Frontal cortex (tissue), 4 donors: ENCODE results near the gene ETS1. TPM values are rescaled to one million over a fixed set of nuclear protein-coding genes. Genes with fewer than 3 reads are reported as not detected.

Experiments used
- DNase-seq, 2 donors: peaks; one replicate each; pipeline ENCODE4 v3.0.0; 2012; ENCODE audit warnings: low spot score in 2 of 2
- FAIRE-seq: peaks from 2 replicates; lab custom pipeline; 2012; peaks lifted over from hg19 to GRCh38; lab: Jason Lieb, UNC
- total RNA-seq: library from RNA; depleted of rRNA; stranded (reverse); fragments of >200 nt; gene quantifications from one replicate; pipeline ENCODE4 v1.2.3, GENCODE V29; 2014
- donor health status: control.
- donor health status: control.
- donor health status: control.

The ETS1 gene
- total RNA-seq, 1 donor from 2014 or later, result 9.8 TPM

DNA sequence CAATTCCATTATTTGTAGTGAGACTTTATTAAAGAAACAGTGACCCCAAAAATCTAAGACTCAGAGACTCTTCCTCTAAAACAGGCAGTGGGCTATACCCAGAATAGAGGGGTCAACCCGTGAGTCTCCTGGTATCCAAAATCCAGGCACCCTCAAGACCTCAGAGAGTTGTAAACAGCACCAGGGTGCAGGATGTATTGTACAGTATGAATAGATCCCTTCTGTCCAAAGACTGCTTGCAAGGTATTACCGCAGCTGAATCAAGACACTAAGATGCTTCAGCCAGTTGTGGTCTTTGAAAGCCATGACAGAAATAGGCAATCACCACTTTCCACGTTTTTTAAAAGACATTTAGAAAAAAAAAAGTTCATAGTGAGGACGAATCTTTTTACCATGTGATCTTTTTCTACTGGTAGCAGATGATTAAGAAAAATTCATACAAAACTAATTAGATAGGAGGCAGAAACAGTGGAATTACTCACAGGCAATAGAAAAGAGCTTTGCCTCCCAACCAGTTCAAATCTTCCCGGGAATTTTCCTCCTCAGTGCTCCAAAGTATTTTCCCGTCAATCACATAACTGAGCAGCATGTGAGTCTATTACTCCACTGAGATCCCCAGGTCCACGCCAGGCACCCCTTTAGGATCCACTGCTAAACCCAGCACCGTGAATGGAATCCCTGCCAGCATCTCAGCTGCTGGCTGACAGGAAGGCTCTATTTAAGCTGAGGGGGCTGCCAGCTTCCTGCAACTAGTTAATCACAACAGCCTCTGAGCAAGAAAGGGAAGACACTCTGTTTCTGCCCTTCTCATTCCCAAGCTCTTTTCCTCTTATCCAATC, 113.1 kb downstream of the ETS1 start:
- DNase-seq (no peak), FAIRE-seq (no peak)

DNA sequence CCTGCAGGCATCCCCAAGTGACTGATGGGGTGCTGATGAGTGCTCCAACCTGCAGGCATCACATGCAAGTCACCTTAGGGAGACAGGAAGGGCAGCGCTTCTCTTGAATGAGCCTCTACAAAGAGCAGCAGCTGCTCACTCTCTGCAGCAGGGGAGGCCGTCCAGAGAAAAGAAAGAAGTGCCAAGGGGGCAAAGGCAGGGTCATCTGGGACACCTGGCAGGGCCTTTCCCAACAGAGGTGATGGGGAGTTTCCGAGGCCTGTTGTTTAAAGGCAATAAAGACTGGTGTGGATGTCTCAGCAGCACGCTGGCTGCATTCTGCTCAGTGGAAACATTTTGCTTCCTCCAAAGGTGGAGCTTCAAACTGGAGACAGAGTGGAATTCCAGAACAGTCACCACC, 113.7 kb downstream of the ETS1 start:
- no peak for FAIRE-seq
- DNase-seq, result no peak

DNA sequence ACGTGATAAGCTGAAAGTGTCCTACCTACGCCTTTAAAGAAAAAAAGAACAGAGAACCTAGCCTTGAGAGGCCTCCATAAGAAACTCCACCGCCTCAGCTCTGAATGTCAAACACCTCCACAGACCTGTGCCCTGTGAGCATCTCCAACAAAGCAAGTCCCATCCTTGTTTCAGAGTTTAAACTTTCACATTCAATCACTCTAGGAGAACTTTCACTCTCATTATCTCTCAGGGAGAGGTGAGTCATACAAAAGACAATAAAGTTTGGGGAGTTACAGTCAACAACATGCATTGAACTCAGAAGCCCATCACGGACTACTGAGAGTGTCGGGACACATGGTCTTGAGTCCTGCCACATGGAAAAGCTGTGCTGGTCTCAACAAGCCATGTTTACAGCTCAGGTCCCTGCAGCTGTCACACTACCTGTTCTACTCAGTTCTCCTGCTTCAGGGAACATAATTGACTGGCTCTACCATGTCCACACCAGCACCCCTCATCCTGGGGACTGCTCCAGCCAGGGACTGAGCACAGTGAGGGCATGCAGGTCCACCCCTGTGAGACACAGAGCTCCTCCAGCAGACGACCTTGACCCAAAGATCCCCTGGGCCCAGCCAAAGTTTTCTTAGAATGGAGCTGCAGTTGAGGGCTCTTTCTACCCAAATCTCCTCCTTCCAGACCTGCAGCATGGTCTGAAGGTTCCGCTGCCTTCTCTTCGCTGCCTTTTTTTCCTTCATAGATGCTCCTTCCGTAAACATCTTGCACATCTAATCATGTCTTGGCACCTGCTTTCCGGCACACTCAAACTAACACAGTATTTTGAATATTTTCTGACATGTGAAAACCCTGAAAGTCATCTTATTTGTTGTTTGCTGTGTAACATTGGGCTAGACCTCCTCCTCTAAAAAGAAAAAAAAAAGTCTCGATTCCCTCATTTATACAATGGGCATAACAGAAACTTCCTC, 114.9 kb downstream of the ETS1 start:
- no peak for DNase-seq
- FAIRE-seq, result no peak

DNA sequence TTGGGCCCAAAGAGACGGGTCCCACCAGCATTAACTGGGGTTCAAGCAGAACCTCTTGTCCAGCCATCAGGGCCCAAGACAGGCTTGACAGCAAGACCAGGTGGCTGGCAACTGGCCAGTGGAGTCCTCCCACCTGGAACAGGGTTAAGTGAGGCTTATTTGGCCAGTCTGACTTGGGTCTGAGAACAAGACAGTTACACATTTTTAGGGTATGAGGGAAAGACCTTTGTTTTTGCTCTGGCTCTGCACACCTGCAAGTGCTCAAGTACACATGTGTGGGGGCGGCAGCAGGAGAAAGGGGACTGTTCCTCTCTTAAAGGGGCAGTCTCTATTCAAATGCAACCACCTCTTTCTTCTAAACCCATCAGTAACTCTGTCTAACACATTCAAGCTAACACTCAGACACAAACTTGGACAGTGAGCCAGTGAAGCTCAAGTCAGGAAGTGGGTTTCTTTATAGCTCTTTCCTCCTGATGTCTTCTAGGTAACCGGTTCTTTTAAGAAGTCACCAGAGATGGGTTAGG, 116.2 kb downstream of the ETS1 start:
- FAIRE-seq (no peak), DNase-seq (no peak)

DNA sequence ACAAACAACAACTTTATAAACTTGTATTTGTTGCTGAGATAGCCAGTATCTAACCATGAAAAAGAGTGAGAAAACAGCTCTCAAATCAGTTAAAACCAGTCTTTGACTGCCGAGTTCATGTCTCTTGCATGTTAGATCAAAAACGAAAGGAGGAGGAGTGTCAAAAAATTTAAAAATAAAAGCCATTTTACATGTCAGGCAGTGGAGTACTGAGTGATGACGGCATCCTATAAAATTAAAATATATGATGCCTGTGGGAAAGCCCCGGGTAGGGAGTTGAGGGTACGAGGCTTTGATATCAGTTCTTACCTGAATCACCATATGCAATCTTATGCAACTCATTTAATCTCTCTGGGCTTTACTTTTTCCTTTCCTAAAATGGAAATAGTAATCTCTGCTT, 117.3 kb downstream of the ETS1 start:
- FAIRE-seq, result no peak

DNA sequence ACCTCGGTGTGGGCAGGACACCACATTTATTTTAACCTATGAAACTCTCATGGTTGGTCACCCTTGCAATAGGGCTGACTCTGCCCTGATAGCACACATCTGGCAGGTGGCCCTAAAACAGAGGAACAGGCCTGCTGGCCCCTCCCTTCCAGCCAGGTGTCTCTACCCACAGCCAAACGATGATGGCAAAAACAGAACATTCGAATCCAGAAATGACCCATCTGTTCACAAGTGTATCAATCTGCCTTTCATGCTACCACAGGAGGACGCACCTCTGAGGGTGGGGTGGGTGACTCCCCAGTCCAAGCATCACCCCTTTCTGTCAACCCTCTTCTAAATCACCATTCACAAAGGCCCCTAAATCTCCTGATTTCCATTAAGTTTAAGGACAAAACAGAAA, 118.1 kb downstream of the ETS1 start:
- FAIRE-seq (no peak), DNase-seq (no peak)

More for the DNA sequence above, 117.3 kb downstream of the ETS1 start:
- DNase-seq, result no peak

DNA sequence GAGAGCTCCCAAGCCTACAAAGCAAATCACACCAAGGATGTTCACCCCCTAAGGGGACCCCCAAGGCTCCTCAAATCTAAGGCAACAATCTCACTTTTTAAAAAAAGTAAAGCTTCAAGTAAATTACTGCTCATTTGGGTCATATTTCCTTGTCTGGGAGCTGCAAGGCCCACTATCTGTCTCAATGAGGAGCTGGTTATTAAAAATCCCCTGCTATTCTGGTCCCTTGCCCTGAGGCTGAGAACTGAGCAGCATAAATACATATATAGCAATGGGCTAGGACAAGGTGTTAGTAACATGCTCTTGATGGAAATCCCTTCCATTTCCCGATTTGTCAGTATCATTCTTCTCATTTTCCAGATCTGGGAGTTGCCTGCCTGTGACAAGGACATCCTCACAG, 119.2 kb downstream of the ETS1 start:
- FAIRE-seq (no peak), DNase-seq (no peak)

DNA sequence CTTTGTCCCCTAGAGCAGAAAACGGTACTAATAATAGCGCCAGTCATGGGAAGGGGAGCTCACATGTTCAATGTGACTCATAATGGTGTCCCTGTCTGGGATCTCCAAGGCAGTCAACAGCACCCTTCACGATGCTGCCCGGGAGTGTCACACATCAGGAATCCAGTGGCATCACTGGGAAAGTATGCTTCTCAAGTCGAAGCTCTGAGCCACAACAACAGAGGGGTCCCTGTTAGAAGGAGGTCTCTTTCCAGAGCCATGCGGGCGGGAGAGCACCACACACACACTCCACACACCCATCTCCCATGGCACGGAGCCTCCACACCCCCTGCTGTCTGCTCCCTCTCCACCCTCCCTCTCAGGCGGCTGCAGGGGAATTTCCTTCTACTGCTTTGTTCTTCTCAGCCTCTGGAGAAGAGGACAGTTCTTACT, 119.7 kb downstream of the ETS1 start:
- FAIRE-seq (no peak), DNase-seq (peak in 1 of 2 donors; percentile 21)

DNA sequence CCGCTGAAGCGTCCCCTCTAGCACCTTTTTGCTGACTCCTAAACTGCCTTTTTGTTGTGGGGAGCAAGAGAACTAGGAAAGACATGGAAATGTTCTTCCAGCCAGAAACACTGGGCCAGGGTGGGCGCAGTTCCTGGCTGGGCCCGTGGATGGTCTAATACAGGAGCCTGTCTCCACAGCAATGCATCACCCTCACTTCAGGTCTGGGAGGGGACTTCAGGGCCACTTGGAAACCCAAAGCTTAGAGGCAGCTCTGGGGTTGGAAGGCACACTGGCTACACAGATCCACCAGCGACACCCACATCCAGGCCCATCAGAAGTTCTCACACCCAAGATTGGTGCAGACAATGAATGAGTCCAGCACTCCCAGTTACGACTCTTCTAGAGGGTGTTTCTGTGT, 120.3 kb downstream of the ETS1 start:
- FAIRE-seq, result no peak

DNA sequence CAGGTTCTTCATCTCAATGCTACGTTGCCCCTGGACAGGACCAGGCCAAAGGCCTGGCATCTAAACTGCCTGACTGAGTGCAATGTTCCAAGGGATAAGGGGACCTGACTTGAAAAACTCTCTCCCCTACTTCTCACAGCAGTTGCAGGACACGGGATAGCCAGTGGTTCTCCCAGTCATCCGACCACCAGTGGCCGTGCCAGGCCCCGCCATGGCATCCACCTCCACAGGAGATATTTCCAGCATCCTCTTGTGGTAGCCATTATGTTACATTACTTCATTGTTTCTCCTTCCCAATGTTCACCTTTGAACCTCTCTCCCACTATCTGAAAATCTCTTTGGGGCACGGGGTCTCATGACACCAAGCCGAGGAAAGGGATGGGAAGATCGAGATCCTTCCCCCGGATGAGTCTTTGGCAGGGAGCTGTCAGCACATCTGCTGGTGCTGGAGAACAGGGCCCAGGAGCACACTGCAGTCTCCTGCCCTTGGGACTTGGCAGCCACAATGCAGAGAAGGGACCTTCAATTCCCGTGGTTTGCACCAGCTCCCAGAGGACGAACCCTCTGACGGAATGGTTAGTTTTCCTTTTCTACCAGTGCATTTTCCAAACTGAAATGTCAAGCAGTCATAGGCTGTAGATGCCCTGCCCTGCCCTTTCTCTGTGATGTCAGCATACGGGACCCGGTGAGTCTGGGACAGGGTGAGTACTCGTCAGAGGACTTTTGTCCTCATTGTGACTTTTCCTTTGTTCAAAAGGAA, 121.2 kb downstream of the ETS1 start:
- FAIRE-seq, result no peak
- DNase-seq, result no peak

More for the DNA sequence above, 120.3 kb downstream of the ETS1 start:
- no peak for DNase-seq

DNA sequence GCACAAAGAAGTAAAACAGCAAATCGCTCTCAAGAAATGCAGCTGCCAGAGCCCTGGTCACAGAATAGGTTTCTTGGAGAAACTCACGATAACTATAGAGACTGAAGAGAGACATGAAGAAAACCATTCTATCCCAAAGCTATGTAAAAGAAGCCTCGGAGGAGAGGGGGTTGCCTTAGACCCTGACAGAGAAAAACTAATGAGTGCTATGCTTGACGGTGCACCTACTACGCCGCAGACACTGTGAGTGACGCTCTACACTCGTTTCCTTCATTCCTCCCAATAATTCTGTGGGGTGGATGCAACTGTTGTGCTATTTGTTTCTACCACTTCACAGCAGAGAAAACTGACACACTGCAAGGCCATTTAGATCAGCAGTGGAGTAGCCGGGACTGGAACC, 121.8 kb downstream of the ETS1 start:
- DNase-seq (no peak), FAIRE-seq (no peak)

DNA sequence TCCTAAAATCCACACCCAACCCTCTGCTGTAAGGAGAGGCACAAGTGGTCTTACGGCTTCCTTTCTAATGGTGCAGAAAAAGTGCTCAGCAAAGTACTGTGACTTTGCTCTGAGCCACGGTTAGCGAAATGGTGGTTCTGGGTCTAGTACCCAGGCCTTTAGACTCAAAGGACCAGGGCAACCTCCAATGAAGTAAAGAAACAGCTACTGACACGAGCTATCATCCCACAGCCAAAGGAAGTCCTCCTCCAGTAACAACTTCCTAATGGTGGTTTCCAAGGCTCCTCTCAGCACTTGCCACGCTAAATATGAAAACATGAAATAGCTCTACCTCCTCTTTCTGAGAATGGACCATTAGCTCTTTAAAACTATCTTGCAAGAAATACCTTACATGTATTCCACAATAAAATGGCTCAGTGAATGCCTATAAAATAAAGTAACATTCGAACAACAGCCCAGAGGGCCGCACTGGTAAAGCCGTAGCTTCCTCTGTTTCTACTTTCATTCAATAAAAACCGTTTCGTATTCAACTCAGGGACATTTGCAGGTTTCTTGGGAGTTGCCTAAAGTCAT, 122.4 kb downstream of the ETS1 start:
- FAIRE-seq (no peak), DNase-seq (no peak)

DNA sequence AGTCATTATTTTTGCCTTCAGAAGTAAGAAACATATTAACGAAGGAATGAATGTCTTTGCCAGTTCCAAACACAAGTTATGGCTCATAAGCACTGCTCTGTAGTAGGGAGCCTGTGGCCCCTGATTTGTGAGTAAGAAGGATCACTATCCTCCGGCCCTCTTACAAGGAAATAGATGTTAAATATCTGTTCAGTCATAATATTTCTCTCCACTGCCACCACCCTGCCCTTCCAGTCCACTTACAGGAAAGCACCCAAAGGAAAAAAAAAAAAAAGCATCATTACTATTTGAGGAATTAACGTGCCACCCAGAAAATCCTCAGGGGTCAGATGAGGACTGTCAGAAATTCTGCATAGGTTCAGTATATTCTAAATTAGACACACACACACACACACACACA, 123.4 kb downstream of the ETS1 start:
- FAIRE-seq (no peak), DNase-seq (no peak)

DNA sequence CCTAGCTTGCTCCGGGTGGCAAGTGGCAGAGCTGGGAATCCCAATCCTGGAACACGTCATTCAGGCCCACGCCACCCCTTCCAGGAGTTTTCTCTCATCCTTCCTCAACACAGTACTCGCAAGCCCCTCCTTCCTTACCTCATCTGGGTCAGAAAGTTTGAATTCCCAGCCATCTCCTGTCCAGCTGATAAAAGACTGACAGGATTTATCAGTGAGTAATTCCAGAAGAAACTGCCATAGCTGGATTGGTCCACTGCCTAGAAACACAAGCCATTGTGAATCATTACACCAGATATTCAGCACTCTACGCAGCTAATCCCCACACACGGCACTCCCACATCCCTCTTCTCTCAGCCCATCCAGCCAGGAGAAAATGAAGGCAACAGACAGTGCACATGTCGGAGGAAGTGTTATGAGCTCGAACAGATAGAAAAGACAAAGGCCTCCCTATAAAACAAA, 124.0 kb downstream of the ETS1 start:
- DNase-seq (no peak), FAIRE-seq (no peak)

DNA sequence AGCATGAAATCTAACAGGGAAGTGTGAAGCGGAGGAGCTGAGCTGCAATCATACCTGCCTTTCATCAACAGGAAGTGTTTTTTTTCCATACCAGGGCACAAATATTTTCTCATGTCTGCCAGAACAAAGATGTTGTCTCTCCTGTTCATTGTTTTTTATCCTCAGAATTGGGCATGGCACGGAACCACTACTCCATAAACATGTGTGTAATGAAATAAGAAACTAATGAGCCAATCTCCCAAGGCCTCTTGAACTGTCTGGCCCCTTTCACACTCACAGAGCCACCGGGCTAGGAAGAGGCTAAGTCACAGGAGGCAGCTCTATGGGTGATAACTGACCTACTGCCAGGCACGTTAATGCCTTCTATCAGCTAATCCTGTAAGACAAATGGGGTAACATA, 124.4 kb downstream of the ETS1 start:
- DNase-seq, result no peak
- FAIRE-seq, result no peak

DNA sequence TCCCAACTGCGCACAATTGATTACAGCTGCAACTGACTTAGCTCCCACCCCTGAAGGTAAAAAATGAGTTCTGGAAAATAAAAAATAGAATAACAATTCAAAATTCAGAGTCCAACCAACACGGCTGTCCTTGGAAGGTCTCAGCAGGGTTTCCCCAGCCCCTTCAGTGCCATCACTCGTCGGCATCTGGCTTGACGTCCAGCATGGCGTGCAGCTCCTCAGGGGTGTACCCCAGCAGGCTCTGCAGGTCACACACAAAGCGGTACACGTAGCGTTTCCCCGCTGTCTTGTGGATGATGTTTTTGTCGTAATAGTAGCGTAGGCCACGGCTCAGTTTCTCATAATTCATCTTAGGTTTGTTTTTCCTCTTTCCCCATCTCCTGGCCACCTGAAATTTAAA, 125.2 kb downstream of the ETS1 start:
- DNase-seq, result no peak
- no peak for FAIRE-seq

DNA sequence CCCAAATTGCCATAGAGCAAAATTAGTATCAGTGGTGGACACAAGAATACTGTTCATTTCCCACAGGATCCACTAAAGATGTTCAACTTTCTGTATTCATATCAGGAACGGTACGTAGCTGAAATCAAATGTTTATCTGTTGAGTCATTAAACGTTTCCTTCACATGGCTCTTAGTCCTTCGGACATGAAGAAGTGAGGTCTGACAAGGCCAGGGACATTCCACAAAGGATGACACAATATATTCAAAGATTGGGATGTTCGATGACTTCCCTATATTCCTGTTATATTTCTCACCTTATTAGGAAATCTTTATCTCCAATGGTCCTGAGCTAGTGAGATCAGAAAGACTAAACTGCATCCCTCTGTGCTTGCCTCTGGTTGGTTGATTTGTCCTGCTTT, 129.0 kb downstream of the ETS1 start:
- DNase-seq, result no peak
- no peak for FAIRE-seq

DNA sequence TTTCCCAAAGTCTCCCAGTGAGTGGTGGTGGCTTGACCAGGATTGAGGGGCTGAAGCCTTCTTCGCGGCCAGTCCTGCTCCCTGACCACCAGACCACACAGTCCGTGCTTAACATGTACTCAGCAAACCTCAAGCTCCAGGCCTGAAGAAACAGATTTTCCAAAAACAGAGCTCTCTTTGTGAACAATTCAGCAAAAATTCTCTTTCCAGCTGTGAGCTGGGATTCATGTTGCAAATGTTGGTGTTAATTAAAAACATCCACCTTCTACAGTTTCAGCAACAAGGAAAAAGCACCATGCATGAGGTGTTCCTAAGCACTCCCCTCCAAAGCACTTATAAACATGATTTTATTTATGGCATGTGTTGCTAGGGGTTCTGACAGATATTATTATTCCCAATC, 129.5 kb downstream of the ETS1 start:
- DNase-seq (no peak), FAIRE-seq (no peak)

DNA sequence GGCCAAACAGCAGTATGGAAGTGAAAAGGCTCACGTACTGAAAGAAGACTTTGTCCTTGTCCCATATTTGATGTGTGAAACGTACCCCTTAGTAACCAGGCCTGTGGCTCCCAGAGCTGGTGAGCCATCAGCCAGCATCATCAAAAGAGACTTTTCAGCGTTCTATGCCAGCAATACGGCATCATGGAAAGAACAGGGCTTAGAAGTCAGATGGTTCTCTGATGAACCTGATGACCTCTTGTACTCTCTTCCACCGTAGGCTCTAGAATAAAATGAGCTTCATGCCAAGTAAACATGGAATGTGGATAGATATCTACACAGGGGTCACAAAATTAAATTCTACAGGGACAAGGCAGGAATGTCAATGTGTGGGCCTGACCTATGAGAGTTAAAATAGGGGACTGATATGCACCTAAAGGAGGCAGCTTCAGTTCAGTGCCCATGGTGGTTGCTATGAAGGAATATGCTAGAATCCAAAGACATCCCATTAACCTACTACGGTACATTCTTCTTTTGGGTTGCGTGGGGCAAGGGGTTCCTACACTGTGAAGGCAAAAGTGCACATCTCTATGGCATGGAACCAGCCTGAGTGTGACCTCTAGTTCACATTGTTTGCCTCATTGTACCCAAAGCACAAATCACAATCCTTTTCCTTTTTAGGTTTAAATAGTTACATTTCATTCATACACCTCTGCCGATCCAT, 130.6 kb downstream of the ETS1 start:
- DNase-seq (no peak), FAIRE-seq (no peak)
